ENCODE measurements around the gene ENTPD7. TPM values are rescaled to one million over a fixed set of nuclear protein-coding genes. Genes with fewer than 3 reads are reported as not detected.

ENTPD7 gene
- total RNA-seq, 1 donor from 2014 or later = 7.9 TPM

- intact Hi-C loops (cut with DNase I) = no loop called here
- no peak for DNase-seq
- Histone ChIP-seq H3K4me3 (no peak overlapping the region), H3K9me3 (no peaks in the 10 kb centered on the region), H3K36me3 (peaks cover 79% of the 10 kb centered on the region), H3K27ac (no peak overlapping the region), H3K4me1 (no peaks in the 10 kb centered on the region), H3K27me3 (no peaks in the 10 kb centered on the region)
- ATAC-seq = no peak
- TF ChIP-seq, protein P1, sequence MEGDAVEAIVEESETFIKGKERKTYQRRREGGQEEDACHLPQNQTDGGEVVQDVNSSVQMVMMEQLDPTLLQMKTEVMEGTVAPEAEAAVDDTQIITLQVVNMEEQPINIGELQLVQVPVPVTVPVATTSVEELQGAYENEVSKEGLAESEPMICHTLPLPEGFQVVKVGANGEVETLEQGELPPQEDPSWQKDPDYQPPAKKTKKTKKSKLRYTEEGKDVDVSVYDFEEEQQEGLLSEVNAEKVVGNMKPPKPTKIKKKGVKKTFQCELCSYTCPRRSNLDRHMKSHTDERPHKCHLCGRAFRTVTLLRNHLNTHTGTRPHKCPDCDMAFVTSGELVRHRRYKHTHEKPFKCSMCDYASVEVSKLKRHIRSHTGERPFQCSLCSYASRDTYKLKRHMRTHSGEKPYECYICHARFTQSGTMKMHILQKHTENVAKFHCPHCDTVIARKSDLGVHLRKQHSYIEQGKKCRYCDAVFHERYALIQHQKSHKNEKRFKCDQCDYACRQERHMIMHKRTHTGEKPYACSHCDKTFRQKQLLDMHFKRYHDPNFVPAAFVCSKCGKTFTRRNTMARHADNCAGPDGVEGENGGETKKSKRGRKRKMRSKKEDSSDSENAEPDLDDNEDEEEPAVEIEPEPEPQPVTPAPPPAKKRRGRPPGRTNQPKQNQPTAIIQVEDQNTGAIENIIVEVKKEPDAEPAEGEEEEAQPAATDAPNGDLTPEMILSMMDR (IDR thresholded peaks at IDR 0.05) = no peak
These were observed 39.3 kb downstream of the ENTPD7 start for GRCh38 chr10:99698504-99699080.

GRCh38 chr10:99700649-99701048, 41.3 kb downstream of the ENTPD7 start:
- Histone ChIP-seq H3K27ac (no peak overlapping the region), H3K9me3 (no peaks in the 10 kb centered on the region), H3K27me3 (no peaks in the 10 kb centered on the region), H3K36me3 (peaks cover 96% of the 10 kb centered on the region), H3K4me1 (no peaks in the 10 kb centered on the region), H3K4me3 (no peak overlapping the region)
- DNase-seq (no peak), ATAC-seq (no peak)
- intact Hi-C loops (cut with DNase I) = no loop called here
- TF ChIP-seq, protein P1 (IDR thresholded peaks at IDR 0.05) = no peak

DNA sequence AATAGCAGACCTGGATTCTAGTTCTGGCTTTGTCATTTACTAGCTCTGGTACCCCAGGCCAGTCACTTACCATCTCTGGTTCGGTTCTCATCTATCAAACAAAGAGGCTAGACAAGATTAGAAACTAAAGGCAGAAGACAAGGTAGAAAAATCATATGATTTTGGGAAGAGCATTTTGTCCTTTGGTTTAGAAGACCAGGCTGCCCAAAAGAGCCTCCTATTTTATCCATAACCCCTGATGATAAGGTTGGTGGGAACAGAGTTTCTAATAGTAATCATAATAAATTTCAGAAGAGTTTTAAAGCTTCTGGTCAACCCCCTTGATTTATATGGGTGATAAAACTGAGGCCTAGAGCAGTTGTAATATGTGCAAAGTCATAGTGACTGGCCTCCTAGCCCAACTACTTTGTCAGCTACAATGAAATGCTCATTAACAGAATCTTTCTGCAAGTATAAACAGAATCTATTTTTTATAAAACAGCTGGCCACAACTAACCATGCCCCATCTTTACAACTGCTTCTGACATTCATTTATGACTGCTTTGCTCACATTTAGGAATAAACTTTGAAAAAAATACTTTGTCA, 49.2 kb downstream of the ENTPD7 start:
- TF ChIP-seq, protein P1 (IDR thresholded peaks at IDR 0.05) = no peak
- intact Hi-C loops (cut with DNase I) = no loop called here

GRCh38 chr10:99709480-99710229, 50.3 kb downstream of the ENTPD7 start:
- intact Hi-C loops (cut with DNase I) = no loop called here
- no peaks in the 10 kb centered on the region for H3K9me3 ChIP-seq
- peaks cover 61% of the 10 kb centered on the region for H3K36me3 ChIP-seq
- ATAC-seq (peak; percentile 53), DNase-seq (no peak)
- H3K4me1 ChIP-seq = no peaks in the 10 kb centered on the region
- H3K27me3 ChIP-seq = no peaks in the 10 kb centered on the region
- no peak overlapping the region for H3K27ac ChIP-seq
- TF ChIP-seq, protein P1 (IDR thresholded peaks at IDR 0.05) = no peak
- no peak overlapping the region for H3K4me3 ChIP-seq

More for the DNA sequence above, 49.2 kb downstream of the ENTPD7 start:
- Histone ChIP-seq H3K27ac (peak overlapping the region; percentile 49), H3K27me3 (no peaks in the 10 kb centered on the region), H3K36me3 (peaks cover 61% of the 10 kb centered on the region), H3K4me1 (no peaks in the 10 kb centered on the region), H3K4me3 (no peak overlapping the region), H3K9me3 (no peaks in the 10 kb centered on the region)
- DNase-seq = no peak
- no peak for ATAC-seq

GRCh38 chr10:99711129-99711719, 51.9 kb downstream of the ENTPD7 start:
- Histone ChIP-seq H3K27me3 (no peaks in the 10 kb centered on the region), H3K27ac (no peak overlapping the region), H3K36me3 (peaks cover 61% of the 10 kb centered on the region), H3K9me3 (no peaks in the 10 kb centered on the region), H3K4me1 (no peaks in the 10 kb centered on the region), H3K4me3 (no peak overlapping the region)
- peak; percentile 84 for ATAC-seq
- TF ChIP-seq, protein P1 (IDR thresholded peaks at IDR 0.05) = peak; percentile 53
- intact Hi-C loops (cut with DNase I) = no loop called here
- DNase-seq = no peak
